DND-41 (cell line): ENCODE data around the gene OPN1SW.

Source experiments
- ATAC-seq: fragments of 200-7000 bp; cut with Tn5 transposase; 3 replicates; pipeline ENCODE4 v1.9.1; 2021; ENCODE audit warnings: low read depth; ENCODE audit not compliant: insufficient read depth
- DNase-seq: peaks from one replicate; pipeline ENCODE4 v3.0.0-alpha.2; 2020
- H2AFZ ChIP-seq: 2 replicates; pipeline ENCODE4 v1.6.0; 2012; ENCODE audit warnings: low read depth, low read length
- H3K27ac ChIP-seq: 2 replicates; pipeline ENCODE4 v1.5.1; 2012; ENCODE audit warnings: low read length, inconsistent platforms
- H3K27me3 ChIP-seq: fragments of 200-600 bp; sonication (generic); 2 replicates; pipeline ENCODE4 v1.6.0; 2012; ENCODE audit warnings: low read length, mild to moderate bottlenecking, inconsistent platforms; ENCODE audit not compliant: insufficient read depth, poor library complexity
- H3K36me3 ChIP-seq: 2 replicates; pipeline ENCODE4 v1.5.1; 2012; ENCODE audit warnings: low read length, inconsistent platforms; ENCODE audit not compliant: insufficient read depth
- H3K4me1 ChIP-seq: 2 replicates; pipeline ENCODE4 v1.5.1; 2012; ENCODE audit warnings: mild to moderate bottlenecking, low read length; ENCODE audit not compliant: insufficient read depth
- H3K4me2 ChIP-seq: 2 replicates; pipeline ENCODE4 v1.6.0; 2012; ENCODE audit warnings: mild to moderate bottlenecking, moderate library complexity, low read length, inconsistent platforms; ENCODE audit not compliant: insufficient read depth
- H3K4me3 ChIP-seq, 2 experiments: fragments of 200-600 bp in 1 of 2; shearing (Covaris generic) in 1 of 2; 2 replicates each; pipeline ENCODE4 v1.5.1; 2012 to 2016; ENCODE audit warnings: inconsistent platforms in 2 of 2, low read length in 2 of 2, mild to moderate bottlenecking in 2 of 2, low read depth in 1 of 2, moderate library complexity in 1 of 2
- H3K79me2 ChIP-seq: 2 replicates; pipeline ENCODE4 v1.6.0; 2012; ENCODE audit warnings: low read length, inconsistent platforms; ENCODE audit not compliant: insufficient read depth
- H3K9ac ChIP-seq: 2 replicates; pipeline ENCODE4 v1.6.0; 2012; ENCODE audit warnings: low read depth, mild to moderate bottlenecking, inconsistent platforms, low read length, moderate library complexity
- H3K9me3 ChIP-seq: 2 replicates; pipeline ENCODE4 v1.5.1; 2012; ENCODE audit warnings: low read length, moderate library complexity, mild to moderate bottlenecking, inconsistent platforms; ENCODE audit not compliant: insufficient read depth, severe bottlenecking
- H4K20me1 ChIP-seq: 2 replicates; pipeline ENCODE4 v1.6.0; 2012; ENCODE audit warnings: low read length; ENCODE audit not compliant: insufficient read depth
- EZH2 ChIP-seq: IDR thresholded peaks from 3 replicates; pipeline ENCODE4 v1.6.1; 2012; ENCODE audit warnings: borderline replicate concordance, low read depth, mild to moderate bottlenecking, moderate library complexity, low read length, inconsistent platforms; ENCODE audit not compliant: severe bottlenecking
- TF ChIP-seq, protein P1 (sequence below): IDR thresholded peaks from 2 replicates; pipeline ENCODE4 v1.5.1; 2012; ENCODE audit warnings: borderline replicate concordance, low read length, moderate library complexity, mild to moderate bottlenecking; ENCODE audit not compliant: poor library complexity, severe bottlenecking; ENCODE audit errors: extremely low read depth

OPN1SW gene

DNA sequence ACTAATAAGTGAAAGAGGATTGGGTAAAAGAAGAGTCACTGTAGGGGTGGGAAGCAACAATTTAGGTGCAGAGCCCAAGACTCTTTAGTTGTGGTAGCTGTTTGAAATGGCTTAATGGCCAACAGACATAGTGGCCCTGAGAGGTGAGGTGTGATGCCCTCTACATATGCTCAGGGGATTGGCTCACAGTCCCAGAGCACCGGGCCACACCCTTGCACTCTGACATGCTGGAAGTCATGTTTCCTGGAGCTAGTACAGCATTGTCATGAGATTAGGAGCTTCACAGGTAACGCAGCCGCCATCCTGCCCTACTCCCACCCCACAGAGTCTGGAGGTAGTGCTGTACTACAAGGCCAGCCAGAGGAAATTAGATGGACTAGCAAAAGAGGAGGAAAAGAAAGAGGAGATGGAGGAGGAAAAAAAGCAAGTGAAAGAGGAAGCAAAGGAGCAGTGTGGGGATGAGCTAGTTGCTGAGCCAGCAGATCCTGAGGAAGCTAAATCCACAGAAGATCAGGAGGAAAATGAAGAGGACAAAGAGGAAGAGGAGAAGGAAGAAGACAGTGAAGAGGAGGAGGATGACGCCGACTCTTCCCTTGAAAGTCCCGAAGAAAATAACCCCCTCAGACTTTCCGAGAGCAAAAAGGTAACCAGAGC, 39.8 kb upstream of the OPN1SW start:
- no peak overlapping the region for H3K9ac ChIP-seq
- H3K9me3 ChIP-seq, result no peaks in the 10 kb centered on the region
- TF ChIP-seq EZH2, result no peak
- TF ChIP-seq, protein P1, sequence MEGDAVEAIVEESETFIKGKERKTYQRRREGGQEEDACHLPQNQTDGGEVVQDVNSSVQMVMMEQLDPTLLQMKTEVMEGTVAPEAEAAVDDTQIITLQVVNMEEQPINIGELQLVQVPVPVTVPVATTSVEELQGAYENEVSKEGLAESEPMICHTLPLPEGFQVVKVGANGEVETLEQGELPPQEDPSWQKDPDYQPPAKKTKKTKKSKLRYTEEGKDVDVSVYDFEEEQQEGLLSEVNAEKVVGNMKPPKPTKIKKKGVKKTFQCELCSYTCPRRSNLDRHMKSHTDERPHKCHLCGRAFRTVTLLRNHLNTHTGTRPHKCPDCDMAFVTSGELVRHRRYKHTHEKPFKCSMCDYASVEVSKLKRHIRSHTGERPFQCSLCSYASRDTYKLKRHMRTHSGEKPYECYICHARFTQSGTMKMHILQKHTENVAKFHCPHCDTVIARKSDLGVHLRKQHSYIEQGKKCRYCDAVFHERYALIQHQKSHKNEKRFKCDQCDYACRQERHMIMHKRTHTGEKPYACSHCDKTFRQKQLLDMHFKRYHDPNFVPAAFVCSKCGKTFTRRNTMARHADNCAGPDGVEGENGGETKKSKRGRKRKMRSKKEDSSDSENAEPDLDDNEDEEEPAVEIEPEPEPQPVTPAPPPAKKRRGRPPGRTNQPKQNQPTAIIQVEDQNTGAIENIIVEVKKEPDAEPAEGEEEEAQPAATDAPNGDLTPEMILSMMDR, result no peak
- ATAC-seq, result no peak
- no peak overlapping the region for H3K27ac ChIP-seq
- H3K27me3 ChIP-seq, result no peaks in the 10 kb centered on the region
- H3K36me3 ChIP-seq, result 0 out of 2 replicates have a peak, but pooled peaks cover 1% of the 10 kb centered on the region
- H2AFZ ChIP-seq, result no peak overlapping the region
- H3K4me1 ChIP-seq, result no peaks in the 10 kb centered on the region
- H3K79me2 ChIP-seq, result no peaks in the 10 kb centered on the region
- DNase-seq, result no peak
- H3K4me2 ChIP-seq, result no peak overlapping the region
- no peak overlapping the region for H3K4me3 ChIP-seq
- H4K20me1 ChIP-seq, result no peaks in the 10 kb centered on the region; the same call in 1 of the 2 replicates

DNA sequence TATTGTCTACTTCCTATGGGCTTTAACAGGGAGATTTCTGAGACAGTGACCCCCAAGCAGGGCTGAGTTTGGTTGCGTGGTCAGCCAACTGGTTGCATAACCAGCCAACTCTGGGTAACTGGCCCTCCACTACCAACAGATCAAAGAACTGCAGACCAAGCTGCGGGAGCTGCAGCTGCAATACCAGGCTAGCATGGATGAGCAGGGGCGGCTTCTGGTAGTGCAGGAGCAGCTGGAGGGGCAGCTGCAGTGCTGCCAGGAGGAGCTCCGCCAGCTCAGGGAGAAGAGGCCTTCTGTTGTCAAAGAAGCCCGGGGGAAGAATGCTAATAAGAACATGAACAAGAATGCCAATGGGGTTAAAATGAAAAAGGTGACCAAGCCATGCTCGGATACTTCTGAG, 38.9 kb upstream of the OPN1SW start:
- Histone ChIP-seq H3K79me2 (no peaks in the 10 kb centered on the region), H3K9ac (no peak overlapping the region), H3K4me3 (no peak overlapping the region), H3K4me2 (no peak overlapping the region), H3K27me3 (no peaks in the 10 kb centered on the region), H4K20me1 (no peaks in the 10 kb centered on the region; the same call in 1 of the 2 replicates), H3K9me3 (no peaks in the 10 kb centered on the region), H3K27ac (no peak overlapping the region), H3K4me1 (no peaks in the 10 kb centered on the region), H2AFZ (no peak overlapping the region), H3K36me3 (0 out of 2 replicates have a peak, but pooled peaks cover 4% of the 10 kb centered on the region)
- TF ChIP-seq, protein P1, result no peak
- TF ChIP-seq EZH2, result no peak
- ATAC-seq (no peak), DNase-seq (no peak)

DNA sequence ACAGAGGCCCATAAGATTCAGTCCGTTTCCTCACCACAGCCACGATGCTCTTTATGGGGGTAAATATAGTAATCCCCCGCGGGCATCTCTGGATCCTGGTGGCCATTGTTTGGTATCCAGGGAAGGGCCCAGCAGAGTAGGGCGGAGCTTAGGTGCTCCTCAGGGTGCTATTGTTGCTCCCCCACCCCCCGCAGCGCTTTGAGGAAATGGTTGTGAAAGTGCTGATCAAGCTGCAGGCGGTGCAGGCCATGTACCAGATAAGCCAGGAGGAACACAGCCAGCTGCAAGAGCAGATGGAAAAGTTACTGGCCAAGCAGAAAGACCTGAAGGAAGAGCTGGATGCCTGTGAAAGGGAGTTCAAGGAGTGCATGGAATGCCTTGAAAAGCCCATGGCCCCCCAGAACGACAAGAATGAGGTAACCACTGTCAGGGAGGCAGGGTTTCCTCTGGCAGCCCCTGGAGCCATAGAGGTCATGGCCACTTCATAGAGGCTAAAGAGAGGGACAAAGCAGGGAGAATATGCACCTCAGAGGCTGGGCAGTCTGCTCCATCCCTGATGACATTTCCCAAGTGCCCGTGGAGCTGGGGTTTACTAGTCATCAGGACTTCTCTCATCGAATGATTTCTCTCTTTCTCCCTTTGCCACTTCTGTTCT, 37.0 kb upstream of the OPN1SW start:
- no peak for DNase-seq
- no peaks in the 10 kb centered on the region for H3K9me3 ChIP-seq
- no peak overlapping the region for H3K4me2 ChIP-seq
- no peaks in the 10 kb centered on the region for H3K27me3 ChIP-seq
- H3K9ac ChIP-seq, result no peak overlapping the region
- no peak for ATAC-seq
- no peak overlapping the region for H3K4me3 ChIP-seq
- no peak overlapping the region for H2AFZ ChIP-seq
- H4K20me1 ChIP-seq, result no peaks in the 10 kb centered on the region; the same call in 1 of the 2 replicates
- H3K4me1 ChIP-seq, result no peaks in the 10 kb centered on the region
- TF ChIP-seq EZH2, result no peak
- TF ChIP-seq, protein P1, result no peak
- H3K36me3 ChIP-seq, result peaks cover 7% of the 10 kb centered on the region
- H3K79me2 ChIP-seq, result no peaks in the 10 kb centered on the region
- no peak overlapping the region for H3K27ac ChIP-seq
